Activated CD8-positive, alpha-beta memory T cell treated with anti-CD3 and anti-CD28 coated beads for 24 hours (primary cell): ENCODE measurements around the gene SPDYE3.
A peak's percentile ranks its signal among the peaks of the same experiment; 100 is the strongest.
"Not testable (repeated sequence)": the region's sequence is repeated elsewhere in the genome, so short reads cannot be mapped to it uniquely, and the experiment has no call there.

Experiments
- DNase-seq: peaks from one replicate; pipeline ENCODE4 v3.0.0-alpha.2; 2020

SPDYE3 gene, protein sequence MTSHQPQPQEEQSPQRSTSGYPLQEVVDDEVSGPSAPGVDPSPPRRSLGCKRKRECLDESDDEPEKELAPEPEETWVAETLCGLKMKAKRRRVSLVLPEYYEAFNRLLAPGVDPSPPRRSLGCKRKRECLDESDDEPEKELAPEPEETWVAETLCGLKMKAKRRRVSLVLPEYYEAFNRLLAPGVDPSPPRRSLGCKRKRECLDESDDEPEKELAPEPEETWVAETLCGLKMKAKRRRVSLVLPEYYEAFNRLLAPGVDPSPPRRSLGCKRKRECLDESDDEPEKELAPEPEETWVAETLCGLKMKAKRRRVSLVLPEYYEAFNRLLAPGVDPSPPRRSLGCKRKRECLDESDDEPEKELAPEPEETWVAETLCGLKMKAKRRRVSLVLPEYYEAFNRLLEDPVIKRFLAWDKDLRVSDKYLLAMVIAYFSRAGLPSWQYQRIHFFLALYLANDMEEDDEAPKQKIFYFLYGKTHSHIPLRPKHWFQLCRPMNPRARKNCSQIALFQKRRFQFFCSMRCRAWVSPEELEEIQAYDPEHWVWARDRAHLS

DNA sequence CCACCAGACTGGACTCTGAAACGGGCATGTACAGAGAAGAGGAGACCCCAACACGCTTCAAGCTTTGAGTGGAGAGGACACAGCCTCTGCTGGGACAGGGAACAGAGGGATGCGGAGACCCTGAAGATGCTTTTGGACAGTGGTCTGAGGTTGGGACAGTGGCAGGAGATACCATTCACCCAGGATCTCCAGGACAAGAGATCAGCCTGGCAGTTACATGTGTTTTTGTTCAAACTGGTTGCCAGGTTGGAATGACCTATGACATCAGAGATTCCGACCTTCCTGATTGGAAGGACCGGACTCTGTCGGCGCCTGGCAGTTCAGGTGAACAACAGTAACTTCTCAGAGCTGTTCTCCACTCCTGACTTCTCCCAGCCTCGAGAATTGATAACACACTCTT is at the start of gene SPDYE3:
Gene SPDYE3 (plus strand): TSS at position 301 of the 400 bp plus-strand sequence. CDS start 184 bp downstream, outside the sequence.
- not testable (repeated sequence) for DNase-seq

DNA sequence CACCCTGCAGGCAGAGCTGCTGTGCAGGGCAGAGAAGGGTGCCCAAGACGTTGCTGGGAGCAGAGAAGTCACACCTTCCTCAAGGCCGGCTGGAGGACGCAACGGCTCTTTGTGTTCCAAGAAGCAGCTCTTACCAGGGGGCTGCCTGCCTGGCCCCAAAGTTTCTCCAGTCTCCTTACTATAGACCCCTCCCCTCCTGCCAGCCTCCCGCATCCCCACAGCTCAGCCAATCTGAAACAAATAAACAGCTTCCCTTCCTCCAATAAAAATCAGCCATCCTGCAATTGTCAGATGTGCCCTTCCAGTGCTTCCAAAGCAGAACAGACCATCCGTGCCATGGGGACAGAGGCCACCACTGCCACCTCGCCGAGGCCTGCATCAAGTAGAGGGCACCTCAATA is 47.5 kb upstream of the SPDYE3 start:
- not testable (repeated sequence) for DNase-seq

DNA sequence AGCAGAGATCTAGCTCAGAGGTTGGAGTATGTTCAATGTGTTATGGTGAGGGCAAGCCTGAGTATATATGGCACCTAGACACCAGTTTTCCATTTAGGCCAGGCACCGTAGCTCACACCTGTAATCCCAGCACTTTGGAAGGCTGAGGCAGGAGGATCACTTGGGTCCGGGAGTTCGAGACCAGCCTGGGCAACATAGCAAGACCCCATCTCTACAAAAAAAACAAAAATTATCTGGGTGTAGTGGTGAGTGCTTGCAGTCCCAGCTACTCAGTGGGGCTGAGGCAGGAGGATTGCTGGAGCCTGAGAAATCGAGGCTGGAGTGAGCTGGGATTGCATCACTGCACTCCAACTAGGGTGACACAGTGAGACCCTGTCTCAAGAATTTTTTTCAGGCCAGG is 44.6 kb upstream of the SPDYE3 start:
- not testable (repeated sequence) for DNase-seq

DNA sequence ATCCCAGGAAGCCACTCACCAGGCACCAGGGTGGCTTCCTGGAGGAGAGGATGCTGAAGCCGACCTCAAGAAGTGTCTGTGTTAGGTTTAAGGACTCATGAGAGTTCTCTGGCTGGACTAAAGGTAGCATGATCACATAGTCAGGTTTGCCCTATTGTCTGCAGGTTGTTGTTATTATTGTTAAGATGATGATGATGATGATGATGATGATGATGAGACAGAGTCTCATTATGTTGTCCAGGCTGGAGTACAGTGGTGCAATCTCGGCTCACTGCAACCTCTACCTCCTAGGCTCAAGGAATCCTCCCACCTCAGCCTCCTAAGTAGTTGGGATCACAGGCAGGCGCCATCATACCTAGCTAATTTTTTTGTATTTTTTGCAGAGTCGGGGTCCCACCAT is 43.3 kb upstream of the SPDYE3 start:
- DNase-seq, result not testable (repeated sequence)

DNA sequence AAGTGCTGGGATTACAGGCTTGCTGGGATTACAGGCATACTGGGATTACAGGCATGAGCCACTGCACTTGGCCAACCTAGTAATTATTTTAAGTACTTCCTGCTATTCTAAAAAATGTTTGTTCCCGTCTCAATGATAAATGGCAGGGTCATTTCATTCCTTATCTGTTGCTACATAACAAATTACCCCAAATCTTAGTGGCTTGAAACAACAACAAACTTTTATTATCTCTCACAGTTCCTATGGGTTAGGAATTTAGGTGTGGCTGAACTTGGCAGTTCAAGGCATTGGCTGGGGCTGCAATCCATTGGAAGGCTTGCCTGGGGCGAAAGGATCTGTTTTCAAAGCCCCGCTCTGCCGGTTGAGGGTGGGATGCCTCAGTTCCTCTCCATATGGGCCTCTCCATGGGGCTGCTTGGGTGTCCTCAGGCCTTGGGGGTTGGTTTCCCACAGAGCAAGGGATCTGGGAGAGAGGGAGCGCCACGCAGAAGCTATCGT is 42.8 kb upstream of the SPDYE3 start:
- not testable (repeated sequence) for DNase-seq

DNA sequence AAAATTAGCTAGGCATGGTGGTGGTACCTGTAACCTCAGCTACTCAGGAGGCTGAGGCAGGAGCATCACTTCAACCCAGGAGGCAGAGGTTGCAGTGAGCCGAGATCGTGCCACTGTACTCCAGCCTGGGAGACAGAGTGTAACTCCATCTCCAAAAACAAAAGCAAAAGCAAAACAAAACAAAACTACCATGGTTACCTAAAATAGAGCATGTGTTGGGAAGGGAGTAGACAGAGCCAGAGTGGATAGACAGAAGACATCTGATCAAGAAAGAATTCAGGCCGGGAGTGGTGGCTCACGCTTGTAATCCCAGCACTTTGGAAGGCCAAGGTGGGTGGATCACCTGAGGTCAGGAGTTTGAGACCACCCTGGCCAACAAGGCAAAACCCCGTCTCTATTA is 41.7 kb upstream of the SPDYE3 start:
- DNase-seq, result not testable (repeated sequence)

DNA sequence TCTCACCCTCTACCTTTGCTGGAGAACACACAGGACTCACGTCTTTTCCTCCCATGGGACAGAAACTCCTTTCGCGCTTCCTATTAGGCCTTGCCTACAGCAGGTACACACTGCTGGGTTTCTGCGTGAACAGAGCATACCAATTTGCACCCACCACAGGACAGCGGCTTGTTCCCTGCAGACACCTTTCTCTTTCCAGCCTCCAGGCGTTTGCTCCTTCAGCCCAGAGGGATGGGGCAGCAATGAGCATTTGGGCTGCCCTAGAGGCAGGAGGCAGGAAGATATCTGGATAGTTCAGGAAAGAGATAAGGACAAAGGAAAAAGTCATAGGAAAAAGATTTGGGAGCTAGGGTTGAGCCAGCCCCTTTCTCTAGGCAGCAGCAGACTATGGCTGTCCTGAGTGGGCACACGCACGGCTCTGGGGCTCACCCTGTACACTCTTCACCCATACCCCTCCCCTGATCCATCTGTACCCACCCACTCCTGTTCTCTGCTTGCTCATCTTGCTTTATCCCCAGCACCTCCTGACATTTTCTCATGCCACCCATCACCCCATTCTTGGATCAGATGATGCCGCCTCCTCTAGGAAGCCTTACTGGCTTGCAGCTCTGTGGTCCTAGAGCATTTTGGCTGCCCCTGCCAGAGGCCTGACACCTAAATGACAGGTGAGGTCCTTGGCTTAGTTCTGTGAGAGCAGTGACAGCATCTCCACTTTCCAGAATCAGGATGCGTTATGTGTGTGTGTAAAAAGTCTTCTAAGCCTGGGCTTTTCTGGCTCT is 40.7 kb upstream of the SPDYE3 start:
- DNase-seq, result no peak

DNA sequence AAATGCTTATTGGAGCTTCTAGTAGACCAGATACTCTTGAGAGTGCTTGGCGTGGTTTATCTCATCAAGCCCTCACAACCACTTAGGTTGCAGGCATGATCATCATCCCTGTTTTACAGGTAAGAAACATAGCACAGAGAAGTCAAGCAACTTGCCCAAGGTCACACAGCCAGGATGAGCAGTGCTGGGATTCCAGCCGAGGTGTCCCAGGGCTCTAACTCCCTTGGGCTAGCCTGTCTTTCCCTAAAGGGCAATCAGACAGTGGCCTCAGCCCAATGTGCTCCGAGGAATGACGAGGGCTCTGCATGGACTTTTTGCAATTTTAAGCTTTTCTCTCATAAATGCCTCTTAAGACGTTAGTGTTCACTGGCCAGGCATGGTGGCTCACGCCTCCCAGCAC is 39.9 kb upstream of the SPDYE3 start:
- no peak for DNase-seq

DNA sequence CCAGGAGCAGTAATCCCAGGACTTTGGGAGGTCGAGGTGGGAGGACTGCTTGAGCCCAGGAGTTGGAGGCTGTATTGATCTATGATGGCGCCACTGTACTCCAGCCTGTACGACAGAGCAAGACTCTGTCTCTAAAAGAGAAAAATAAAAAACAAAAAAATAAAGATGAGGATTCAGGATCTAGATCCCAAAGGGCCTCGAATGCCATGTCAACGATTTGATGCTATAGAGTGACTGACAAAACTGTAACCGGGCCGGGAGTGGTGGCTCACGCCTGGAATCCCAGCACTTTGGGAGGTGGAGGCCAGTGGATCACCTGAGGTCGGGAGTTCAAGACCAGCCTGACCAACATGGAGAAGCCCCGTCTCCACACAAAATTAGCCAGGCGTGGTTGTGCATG is 38.6 kb upstream of the SPDYE3 start:
- not testable (repeated sequence) for DNase-seq

DNA sequence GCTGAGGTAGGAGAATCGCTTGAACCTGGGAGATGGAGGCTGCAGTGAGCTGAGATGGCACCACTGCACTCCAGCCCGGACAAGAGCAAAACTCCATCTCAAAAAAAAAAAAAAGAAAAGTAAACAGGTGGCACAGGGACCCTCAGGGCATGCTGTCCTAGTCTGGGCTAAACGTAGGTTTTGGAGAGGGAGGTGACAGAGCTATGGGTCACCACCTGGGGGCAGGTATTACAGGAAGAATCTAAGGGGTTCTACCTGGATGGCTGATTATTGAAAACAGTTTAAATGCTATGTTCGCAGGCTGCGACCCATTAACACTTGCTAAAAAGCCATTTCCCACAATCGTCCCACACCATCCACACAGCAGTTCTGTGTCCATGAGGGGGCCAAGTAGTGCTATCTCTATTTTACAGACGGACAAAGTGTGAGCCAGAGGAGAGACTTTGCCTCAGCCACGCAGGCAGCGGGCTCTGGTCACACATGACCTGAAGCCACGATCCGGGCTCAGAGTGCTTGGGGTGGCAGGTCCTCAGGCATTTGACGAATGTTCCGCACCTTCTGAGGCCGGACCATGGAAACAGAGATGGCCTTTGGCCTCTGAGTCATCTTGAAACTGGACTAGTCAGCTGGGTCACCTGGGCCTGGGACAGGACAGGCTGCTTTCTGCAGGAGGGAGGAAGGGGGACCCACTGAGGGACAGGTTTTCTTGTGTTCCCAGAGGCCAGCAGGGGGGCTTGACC is 38.0 kb upstream of the SPDYE3 start:
- DNase-seq, result not testable (repeated sequence)

DNA sequence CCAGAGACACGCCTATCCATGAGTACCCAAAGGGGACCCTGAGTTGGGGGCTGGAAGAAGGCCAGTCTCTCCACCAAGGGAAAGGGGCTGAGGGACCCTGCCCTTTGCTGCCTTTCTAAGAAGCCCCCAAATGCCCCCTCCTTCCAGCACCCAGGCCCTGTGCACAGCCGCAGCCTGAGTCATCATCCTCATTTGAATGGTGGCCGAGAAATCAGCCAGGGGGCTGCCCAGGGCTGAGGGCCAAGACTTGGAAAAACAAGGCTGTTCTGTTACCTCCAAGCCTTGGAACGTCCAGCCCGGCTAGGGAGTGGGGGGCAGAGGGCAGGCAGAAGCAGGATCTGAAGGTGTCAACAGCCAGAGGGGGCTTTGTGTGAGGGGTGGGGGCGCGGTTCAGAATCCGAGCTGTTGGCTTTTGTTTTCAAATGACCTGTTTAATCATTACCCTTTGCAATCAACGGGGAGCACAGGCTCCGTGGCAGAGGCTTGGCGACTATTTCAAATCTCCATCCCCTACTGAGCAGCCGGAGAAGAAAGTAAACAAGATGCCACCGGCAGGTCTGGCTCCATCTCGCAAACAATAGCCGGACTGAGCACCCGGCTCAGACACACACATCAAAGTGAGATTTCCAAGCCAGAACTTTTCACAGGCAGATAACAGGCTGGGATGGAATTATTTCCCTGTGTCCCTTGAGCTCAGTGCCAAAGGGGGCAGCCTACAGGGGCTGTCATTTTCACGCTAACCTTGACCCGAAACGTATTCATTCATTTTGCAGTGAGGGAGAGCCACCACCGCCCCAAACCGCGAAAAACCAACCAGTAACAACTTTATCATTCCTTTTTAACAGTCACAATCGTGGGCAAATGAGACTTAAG is 37.2 kb upstream of the SPDYE3 start:
- DNase-seq, result not testable (repeated sequence)

DNA sequence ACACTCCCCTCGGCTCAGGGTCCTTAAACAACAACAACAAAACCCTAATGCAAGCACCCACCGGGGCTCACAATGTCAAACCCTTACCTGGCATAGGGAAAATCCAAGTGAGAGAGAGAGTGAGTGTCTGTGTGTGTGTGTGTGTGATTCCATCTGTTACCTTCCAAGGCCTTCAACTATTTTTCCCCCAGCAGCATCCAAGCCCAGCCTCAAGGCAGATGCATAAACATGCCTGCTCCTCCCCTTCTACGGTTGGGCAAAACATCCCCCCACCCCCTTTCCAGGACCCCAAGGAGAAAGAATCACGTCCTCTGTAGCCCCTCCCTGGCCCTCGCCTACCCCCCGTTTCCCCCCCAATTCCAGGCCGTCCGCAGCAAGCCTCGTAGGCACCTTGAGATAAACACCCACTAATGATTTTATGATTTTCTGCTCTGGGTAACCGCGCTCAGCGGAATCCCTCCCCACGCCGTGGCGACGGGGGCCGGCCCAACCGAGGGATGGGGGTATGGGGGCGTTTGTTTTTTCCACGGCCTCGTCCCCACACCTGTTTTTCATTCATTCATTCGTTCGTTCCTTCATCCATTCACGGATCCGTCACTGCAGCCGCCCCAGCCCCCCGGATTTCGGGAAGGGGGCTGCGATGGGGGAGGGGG is 36.4 kb upstream of the SPDYE3 start:
- not testable (repeated sequence) for DNase-seq

DNA sequence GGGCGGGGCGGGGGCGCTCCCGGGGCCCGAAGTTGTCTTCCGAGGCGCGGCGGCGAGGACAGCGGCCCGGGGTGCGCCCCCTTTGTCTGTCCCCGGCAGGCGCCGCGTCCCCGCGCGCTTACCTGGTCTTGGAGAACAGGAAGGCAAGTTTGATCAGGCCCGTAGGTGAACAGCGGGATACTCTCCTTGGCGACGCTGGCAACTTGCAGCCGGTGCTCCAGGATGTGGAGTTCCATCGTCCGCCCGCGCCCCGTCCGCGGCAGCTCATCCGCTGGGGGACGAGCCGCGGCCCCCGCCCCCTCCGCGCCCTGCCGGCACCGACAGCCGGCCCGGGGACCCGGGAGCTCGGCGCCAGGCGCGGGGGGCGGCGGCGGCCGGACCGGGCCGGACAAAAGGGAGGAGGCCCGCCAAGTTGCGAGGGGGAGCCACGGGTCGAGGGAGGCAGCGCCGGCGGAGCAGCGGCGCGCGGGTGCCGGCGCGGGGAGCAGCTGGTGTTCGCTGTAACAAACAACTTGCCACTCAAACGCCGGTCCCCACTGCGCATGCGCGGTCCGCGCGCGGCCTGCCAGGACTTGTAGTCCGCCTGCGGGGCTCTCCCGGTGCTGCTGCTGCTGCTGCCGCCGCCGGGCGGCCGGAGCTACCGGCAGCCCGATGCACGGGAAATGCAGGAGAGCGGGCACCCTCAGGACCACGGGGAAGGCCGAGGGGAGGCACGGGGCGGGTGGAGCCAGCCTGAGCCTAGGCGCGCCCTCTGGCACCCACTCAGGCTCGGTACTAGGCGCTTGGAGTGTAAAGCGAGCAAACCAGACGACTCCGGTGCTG is 35.6 kb upstream of the SPDYE3 start:
- peak; percentile 99 for DNase-seq

DNA sequence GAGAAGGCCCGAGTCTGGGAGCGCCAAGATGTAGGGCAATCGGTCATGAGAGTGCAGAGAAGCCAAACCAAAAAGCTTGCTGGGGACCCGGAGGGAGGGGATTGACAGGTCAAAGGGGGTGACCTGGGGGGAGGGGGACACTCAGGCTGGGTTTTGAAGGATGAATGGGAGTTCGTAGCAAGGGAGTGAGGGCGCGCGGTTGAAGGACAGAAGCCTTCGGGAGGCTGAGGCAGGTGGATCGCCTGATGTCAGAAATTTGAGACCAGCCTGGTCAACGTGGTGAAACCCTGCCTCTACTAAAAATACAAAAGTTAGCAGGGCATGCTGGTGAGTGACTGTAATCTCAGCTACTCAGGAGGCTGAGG is 35.0 kb upstream of the SPDYE3 start:
- DNase-seq, result not testable (repeated sequence)

DNA sequence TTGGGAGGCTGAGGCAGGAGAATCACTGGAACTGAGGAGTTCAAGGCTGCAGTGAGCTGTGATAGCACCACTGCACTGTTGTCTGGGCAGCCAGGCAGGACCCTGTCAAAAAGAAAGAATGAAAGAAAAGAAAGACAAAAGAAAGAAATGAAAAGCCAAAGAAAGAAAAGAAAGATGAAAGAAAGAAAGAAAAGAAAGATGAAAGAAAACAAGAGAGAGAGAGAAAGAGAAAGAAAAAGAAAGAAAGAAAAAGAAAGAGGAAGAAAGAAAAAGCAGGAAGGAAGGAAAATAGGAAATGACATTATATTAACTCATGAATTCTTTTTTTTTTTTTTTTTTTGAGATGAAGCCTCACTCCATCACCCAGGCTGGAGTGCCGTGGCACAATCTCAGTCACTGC is 32.4 kb upstream of the SPDYE3 start:
- no peak for DNase-seq

DNA sequence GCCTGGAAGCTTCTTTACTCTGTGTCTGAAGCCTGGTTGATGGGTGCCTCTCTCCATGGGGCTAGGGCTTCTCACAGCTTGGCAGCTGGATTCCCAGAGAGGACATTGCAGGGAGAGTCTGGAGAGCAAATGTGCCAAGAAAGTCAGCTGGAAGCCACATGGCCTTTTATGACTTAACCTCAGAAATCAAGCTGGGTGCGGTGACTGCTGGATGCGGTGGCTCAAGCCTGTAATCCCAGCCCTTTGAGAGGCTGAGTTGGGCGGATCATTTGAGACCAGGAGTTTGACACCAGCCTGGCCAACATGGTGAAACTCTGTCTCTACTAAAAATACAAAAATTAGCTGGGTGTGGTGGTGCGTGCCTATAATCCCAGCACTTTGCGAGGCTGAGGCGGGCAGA is 31.4 kb upstream of the SPDYE3 start:
- not testable (repeated sequence) for DNase-seq

DNA sequence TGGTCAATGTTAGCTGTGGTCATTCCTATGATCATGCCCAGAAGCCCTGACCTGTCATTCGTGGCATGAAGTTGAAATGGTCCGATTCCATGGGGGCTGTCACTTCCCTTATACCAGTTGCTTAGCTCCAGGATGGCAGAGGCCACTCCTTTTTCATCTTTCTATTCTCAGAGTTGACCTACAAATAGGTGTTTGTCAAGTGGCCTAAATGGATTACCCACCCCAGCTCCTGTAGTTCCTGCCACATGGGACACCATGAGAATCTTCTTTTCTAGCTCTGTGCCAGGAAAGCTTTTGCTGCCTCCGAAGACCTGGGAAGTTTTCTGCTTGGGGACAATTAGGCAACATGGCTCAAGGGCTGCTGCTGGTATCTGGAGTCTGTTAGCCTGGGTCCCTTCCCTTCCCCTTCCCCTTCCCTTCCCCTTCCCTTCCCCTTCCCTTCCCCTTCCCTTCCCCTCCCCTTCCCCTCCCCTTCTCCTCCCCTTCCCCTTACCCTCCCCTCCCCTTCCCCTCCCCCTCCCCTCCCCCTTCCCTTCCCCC is 25.4 kb upstream of the SPDYE3 start:
- DNase-seq, result not testable (repeated sequence)

DNA sequence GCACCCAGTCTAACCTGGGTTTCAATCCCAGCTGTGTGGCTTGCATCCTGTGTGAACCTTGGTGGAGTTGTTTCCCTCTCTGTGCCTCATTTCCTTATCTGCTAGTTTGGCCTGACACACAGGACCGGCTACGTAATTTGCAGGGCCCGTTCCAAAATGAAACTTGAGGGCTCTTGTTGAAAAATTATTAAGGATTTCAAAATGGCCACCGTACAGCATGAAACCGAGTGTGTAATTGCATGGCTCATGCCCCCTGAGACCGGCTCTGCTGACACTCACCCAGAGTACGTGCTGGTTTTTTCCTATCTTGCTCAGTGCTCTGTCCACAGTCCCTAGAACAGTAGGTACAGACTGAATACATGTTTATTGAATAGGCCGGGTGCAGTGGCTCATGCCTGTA is 24.4 kb upstream of the SPDYE3 start:
- DNase-seq, result not testable (repeated sequence)

DNA sequence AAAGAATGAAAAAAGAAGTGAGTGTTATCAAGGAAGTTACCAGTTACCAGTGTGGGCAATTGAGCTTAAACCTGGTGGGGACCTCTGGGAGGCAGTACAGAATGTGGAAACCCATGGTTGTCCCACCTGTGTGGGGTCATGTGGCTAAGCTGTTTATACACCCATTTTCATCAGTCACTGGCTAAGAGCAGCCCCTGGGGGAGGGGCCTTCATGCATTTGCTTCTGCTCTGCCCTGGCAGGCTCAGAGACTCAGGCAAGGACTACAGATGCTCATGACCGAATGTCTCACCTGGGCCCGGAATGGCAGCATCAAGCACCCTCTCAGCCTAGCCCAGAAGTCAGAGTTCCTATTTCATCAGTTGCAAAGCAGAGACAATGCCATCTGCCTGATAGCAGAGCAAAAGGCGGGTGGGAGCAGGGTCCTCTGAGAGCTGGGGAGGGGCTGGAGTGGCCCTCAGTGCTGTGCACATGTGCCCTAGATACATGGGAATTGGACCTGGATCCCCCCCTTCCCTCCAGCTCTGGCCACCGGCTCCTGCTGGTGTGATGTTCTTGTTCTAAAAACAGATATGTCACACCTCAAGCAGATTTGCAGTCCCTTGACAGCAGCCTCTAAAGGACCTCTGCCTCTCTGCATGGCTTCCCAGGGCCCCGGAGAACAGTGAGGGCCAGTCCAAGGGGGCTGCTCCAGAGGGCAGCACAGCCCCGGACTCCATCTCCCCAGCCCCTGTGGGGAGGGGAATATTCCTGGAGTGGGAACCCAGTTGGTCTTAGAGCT is 20.1 kb upstream of the SPDYE3 start:
- not testable (repeated sequence) for DNase-seq
